ENCODE data around the gene SGK1. TPM values are rescaled to one million over a fixed set of nuclear protein-coding genes. Genes with fewer than 3 reads are reported as not detected.

Gene SGK1
- total RNA-seq, 1 experiment from 2014 or later, result 42.6 TPM

DNA sequence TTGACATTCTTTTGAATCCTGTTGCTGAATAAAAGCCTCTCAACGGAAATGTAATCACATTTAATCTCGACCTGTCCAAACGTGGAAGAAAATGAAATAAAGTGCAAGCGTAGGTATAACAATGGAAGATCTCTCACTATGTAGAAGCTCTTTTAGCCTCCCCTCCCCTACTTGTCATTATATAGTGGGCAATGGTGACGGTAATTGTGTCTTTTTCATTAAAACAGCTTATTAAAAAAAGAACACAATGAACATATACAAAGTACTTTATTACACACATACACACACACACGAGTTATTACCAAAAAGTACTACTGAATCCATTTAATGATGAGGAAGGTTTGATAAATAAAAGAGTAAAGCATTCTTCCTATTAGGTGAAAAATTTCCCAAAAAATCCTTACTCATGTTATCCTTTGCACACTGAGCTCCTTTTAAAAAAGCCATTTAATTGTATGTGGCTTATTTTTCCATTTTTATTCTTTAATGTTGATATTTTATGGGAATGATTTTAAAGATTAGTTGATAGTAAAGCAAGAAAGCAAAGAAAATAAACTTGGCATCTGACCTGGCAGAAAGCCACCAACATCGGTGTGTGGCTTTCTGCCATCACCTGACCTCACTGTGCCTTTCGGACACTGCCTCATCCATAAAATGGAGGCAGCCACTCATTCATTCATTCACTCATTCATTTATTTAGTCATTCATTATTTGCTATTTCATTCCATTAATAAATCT is 493 bp upstream of the SGK1 start:
- no peaks in the 10 kb centered on the region for H3K9me3 Mint-ChIP-seq (ENCODE audit: unreplicated experiment)
- H3K36me3 Mint-ChIP-seq (ENCODE audit: insufficient read depth, unreplicated experiment), result no peaks in the 10 kb centered on the region
- no TSS peak for BruUV-seq (replicated peaks)
- H3K4me3 Mint-ChIP-seq (ENCODE audit: unreplicated experiment), result peak overlapping the region; percentile 69
- H3K36me3 ChIP-seq (ENCODE audit: control insufficient read depth, insufficient read depth, low read length), result no peaks in the 10 kb centered on the region
- H3K27me3 ChIP-seq (replicated peaks; ENCODE audit: control insufficient read depth, insufficient read depth, low read length), result no peaks in the 10 kb centered on the region
- TF ChIP-seq, protein P1, sequence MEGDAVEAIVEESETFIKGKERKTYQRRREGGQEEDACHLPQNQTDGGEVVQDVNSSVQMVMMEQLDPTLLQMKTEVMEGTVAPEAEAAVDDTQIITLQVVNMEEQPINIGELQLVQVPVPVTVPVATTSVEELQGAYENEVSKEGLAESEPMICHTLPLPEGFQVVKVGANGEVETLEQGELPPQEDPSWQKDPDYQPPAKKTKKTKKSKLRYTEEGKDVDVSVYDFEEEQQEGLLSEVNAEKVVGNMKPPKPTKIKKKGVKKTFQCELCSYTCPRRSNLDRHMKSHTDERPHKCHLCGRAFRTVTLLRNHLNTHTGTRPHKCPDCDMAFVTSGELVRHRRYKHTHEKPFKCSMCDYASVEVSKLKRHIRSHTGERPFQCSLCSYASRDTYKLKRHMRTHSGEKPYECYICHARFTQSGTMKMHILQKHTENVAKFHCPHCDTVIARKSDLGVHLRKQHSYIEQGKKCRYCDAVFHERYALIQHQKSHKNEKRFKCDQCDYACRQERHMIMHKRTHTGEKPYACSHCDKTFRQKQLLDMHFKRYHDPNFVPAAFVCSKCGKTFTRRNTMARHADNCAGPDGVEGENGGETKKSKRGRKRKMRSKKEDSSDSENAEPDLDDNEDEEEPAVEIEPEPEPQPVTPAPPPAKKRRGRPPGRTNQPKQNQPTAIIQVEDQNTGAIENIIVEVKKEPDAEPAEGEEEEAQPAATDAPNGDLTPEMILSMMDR (IDR thresholded peaks at IDR 0.05; ENCODE audit: insufficient read depth in 1 of 2, low read depth in 1 of 2, low read length in 1 of 2, severe bottlenecking in 1 of 2, unreplicated experiment in 1 of 2), result no peak
- no peaks in the 10 kb centered on the region for H3K9me3 ChIP-seq
- intact Hi-C loops (cut with micrococcal nuclease; ENCODE audit: unreplicated experiment), result no loop called here
- H3K4me3 ChIP-seq (ENCODE audit: low read depth, low read length), result no peak overlapping the region
- ChIA-PET POLR2A (no interaction called here), CTCF (interaction anchor here (0.6 to 1.2 kb wide), 5 partner anchors 19 to 877 kb away, joined by 3 to 6 read pairs (median 5); no protein-coding TSS in a partner anchor)
- no peak overlapping the region for H3K27ac Mint-ChIP-seq (ENCODE audit: unreplicated experiment)
- no peaks in the 10 kb centered on the region for H3K27me3 Mint-ChIP-seq (ENCODE audit: insufficient read depth, unreplicated experiment)
- H3K4me1 Mint-ChIP-seq (ENCODE audit: low read depth, unreplicated experiment), result no peaks in the 10 kb centered on the region
- DNase-seq, result no peak
- 0 out of 2 replicates have a peak, but pooled peaks cover 3% of the 10 kb centered on the region for H3K4me1 ChIP-seq

DNA sequence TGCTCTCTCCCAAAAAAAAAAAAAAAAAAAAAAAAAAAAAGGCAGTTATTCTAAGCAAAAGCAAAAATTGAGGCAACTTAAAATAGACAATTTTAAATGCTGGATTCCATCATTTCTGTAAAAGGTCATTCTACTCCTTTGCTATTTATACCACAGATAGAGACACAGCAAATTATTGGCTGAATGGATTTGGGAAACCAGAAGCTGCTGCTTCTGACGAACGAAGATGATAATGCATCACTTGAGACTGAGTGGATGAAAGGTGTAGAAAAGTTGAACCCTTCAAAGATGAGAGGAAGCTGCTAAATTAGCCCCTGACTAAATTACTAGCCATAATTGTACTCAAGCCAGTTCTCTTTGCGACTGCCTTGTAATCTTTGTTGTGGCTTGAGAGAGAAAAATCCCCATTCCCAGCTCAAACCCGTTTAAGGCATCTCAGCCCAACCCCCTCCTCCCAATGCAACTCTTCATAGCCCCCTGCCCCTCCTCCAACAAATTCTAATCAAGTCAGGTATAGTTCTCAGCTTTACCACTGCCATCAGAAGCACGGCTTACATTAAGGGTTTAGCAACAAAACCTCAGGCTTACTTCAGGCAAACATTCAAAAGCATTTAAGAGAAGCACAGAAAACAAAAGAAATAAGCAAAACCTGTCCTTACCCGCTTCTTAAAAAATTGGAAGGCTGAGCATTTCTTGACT is 1.0 kb downstream of the SGK1 start:
- Histone ChIP-seq H3K9me3 (no peaks in the 10 kb centered on the region), H3K4me3 (ENCODE audit: low read depth, low read length) (no peak overlapping the region), H3K27me3 (replicated peaks; ENCODE audit: control insufficient read depth, insufficient read depth, low read length) (no peaks in the 10 kb centered on the region), H3K36me3 (ENCODE audit: control insufficient read depth, insufficient read depth, low read length) (no peaks in the 10 kb centered on the region), H3K4me1 (0 out of 2 replicates have a peak, but pooled peaks cover 3% of the 10 kb centered on the region)
- no TSS peak for BruUV-seq (replicated peaks)
- H3K27ac Mint-ChIP-seq (ENCODE audit: unreplicated experiment), result no peak overlapping the region
- H3K4me1 Mint-ChIP-seq (ENCODE audit: low read depth, unreplicated experiment), result no peaks in the 10 kb centered on the region
- no peaks in the 10 kb centered on the region for H3K36me3 Mint-ChIP-seq (ENCODE audit: insufficient read depth, unreplicated experiment)
- no peak overlapping the region for H3K4me3 Mint-ChIP-seq (ENCODE audit: unreplicated experiment)
- intact Hi-C loops (cut with micrococcal nuclease; ENCODE audit: unreplicated experiment), result no loop called here
- POLR2A ChIA-PET, result no interaction called here
- CTCF ChIA-PET, result no interaction called here
- no peaks in the 10 kb centered on the region for H3K27me3 Mint-ChIP-seq (ENCODE audit: insufficient read depth, unreplicated experiment)
- TF ChIP-seq, protein P1 (IDR thresholded peaks at IDR 0.05; ENCODE audit: insufficient read depth in 1 of 2, low read depth in 1 of 2, low read length in 1 of 2, severe bottlenecking in 1 of 2, unreplicated experiment in 1 of 2), result no peak
- DNase-seq, result no peak
- H3K9me3 Mint-ChIP-seq (ENCODE audit: unreplicated experiment), result no peaks in the 10 kb centered on the region

DNA sequence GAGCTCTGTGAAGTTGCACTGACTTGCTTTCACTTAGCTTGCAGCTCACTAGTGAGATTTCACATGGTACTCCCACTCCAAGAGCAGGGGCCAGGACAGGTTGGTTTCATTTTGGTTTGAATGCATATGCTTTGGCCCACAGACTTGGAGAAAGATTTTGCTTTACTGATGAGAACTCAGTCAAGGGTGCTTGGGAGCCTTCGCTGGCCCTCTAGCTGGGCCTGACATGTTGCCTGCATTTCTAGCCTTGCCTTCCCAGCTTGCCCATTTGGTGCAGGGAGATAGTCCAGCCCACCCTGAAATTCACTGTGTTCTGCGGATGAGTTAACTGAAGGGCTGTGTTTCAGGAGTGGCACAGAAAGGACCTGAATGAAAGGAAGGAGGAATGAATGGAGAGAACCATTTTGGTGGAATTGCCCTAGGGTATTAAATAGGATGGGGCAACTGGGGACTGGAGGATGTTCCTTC is 1.9 kb downstream of the SGK1 start:
- no peaks in the 10 kb centered on the region for H3K27me3 ChIP-seq (replicated peaks; ENCODE audit: control insufficient read depth, insufficient read depth, low read length)
- no peak overlapping the region for H3K4me3 ChIP-seq (ENCODE audit: low read depth, low read length)
- Mint-ChIP-seq H3K4me1 (ENCODE audit: low read depth, unreplicated experiment) (no peaks in the 10 kb centered on the region), H3K27ac (ENCODE audit: unreplicated experiment) (no peak overlapping the region), H3K9me3 (ENCODE audit: unreplicated experiment) (no peaks in the 10 kb centered on the region), H3K27me3 (ENCODE audit: insufficient read depth, unreplicated experiment) (no peaks in the 10 kb centered on the region), H3K4me3 (ENCODE audit: unreplicated experiment) (no peak overlapping the region), H3K36me3 (ENCODE audit: insufficient read depth, unreplicated experiment) (no peaks in the 10 kb centered on the region)
- H3K36me3 ChIP-seq (ENCODE audit: control insufficient read depth, insufficient read depth, low read length), result no peaks in the 10 kb centered on the region
- TF ChIP-seq, protein P1 (IDR thresholded peaks at IDR 0.05; ENCODE audit: insufficient read depth in 1 of 2, low read depth in 1 of 2, low read length in 1 of 2, severe bottlenecking in 1 of 2, unreplicated experiment in 1 of 2), result no peak
- 0 out of 2 replicates have a peak, but pooled peaks cover 3% of the 10 kb centered on the region for H3K4me1 ChIP-seq
- ChIA-PET POLR2A (no interaction called here), CTCF (no interaction called here)
- intact Hi-C loops (cut with micrococcal nuclease; ENCODE audit: unreplicated experiment), result no loop called here
- H3K9me3 ChIP-seq, result no peaks in the 10 kb centered on the region
- no TSS peak for BruUV-seq (replicated peaks)
- no peak for DNase-seq

All from Caco-2 (cell line).